ENCODE results near the gene MARK2. TPM values are rescaled to one million over a fixed set of nuclear protein-coding genes. Genes with fewer than 3 reads are reported as not detected.

MARK2 gene
- total and polyA plus RNA-seq, 10 of the 15 experiments (the other 5 are each of a cell fraction or from before 2014, with no cell fraction given) = 0.19 to 29.5 (median 13.2) TPM

GRCh38 chr11:63920939-63921417 is 82.1 kb downstream of the MARK2 start:
- ChIA-PET CTCF (interaction anchor here (0.7 to 3.9 kb wide), 12 partner anchors 8 to 96 kb away, joined by 3 to 34 read pairs (median 4); partner anchors contain the start of gene MARK2), SMC1A (ENCODE audit: uncharacterized antibody, unreplicated experiment) (interaction anchor here (0.9 to 1.0 kb wide), 2 partner anchors 13 to 84 kb away, joined by 3 to 8 read pairs; no protein-coding TSS in a partner anchor), RAD21 (ENCODE audit: unreplicated experiment) (interaction anchor here (0.9 to 1.3 kb wide), 2 partner anchors 25 to 84 kb away, joined by 3 to 6 read pairs; no protein-coding TSS in a partner anchor), POLR2A (no interaction called here)
- no peak for FAIRE-seq
- BruUV-seq (replicated peaks) = no TSS peak
- H3K4me1 ChIP-seq (ENCODE audit: control insufficient read depth, insufficient read depth, low read length) = peaks cover 10% of the 10 kb centered on the region
- in situ Hi-C loops (cut with MboI) = no loop called here
- no peak overlapping the region for H3K27ac ChIP-seq (ENCODE audit: control insufficient read depth, insufficient read depth)
- ATAC-seq = peak; percentile 37
- WGBS (ENCODE audit: insufficient coverage, insufficient replicate concordance, low lambda C conversion rate, missing lambda C conversion rate) = 45% methylated on average over 14 of the region's 14 CpGs
- H3K36me3 ChIP-seq (ENCODE audit: control insufficient read depth in 2 of 2, insufficient read depth in 2 of 2, low read length in 1 of 2) = no peaks in the 10 kb centered on the region
- H3K4me3 ChIP-seq = no peak overlapping the region
- H3K27me3 ChIP-seq (replicated peaks in 1 of 2; ENCODE audit: control insufficient read depth in 2 of 2, insufficient read depth in 2 of 2, low read length in 1 of 2) = peaks cover 0 to 3% of the 10 kb centered on the region in 2 experiments; a peak in 3 of 4 replicates
- intact Hi-C loops (cut with micrococcal nuclease; ENCODE audit: unreplicated experiment) = loop anchor here (1.0 kb wide), 1 partner anchor 84 kb away; no protein-coding TSS in a partner anchor
- H3K4me2 ChIP-seq (ENCODE audit: control insufficient read depth, insufficient read depth) = no peak overlapping the region
- DNase-seq (ENCODE audit: low read depth, low spot score) = no peak
- H3K79me2 ChIP-seq (ENCODE audit: control insufficient read depth, insufficient read depth, low read length) = no peaks in the 10 kb centered on the region
- H2AFZ ChIP-seq (ENCODE audit: control insufficient read depth, low read depth, low read length) = no peak overlapping the region
- no peaks in the 10 kb centered on the region for H3K9me3 ChIP-seq (replicated peaks; ENCODE audit: control insufficient read depth, insufficient read depth, low read length)
- no peak overlapping the region for H3K9ac ChIP-seq (ENCODE audit: control insufficient read depth, insufficient read depth, low read length)
- H4K20me1 ChIP-seq (ENCODE audit: control insufficient read depth, insufficient read depth) = no peaks in the 10 kb centered on the region
- TF ChIP-seq FOS (IDR thresholded peaks at IDR 0.05; ENCODE audit: borderline replicate concordance, extremely low read depth, insufficient read length) = no peak
- peak; percentile 52 to 67 (median 58) for TF ChIP-seq CTCF (IDR thresholded peaks at IDR 0.05 in 2 of 3, conservative IDR thresholded peaks at IDR 0.05 in 1 of 3; ENCODE audit: control insufficient read depth in 2 of 3, extremely low read depth in 1 of 3, insufficient read depth in 1 of 3, low read depth in 3 of 3, low read length in 3 of 3)
- no peak for TF ChIP-seq MTA2 (IDR thresholded peaks at IDR 0.05; ENCODE audit: low read depth)
- TF ChIP-seq RELA (IDR thresholded peaks at IDR 0.05; ENCODE audit: borderline replicate concordance, partially characterized antibody) = no peak
- 0 out of 2 replicates have a peak, but pooled peaks have one; percentile 29 for TF ChIP-seq YY1 (IDR thresholded peaks at IDR 0.05; ENCODE audit: low read depth, low read length)
- TF ChIP-seq BCLAF1 (IDR thresholded peaks at IDR 0.05) = no peak
- TF ChIP-seq CEBPB (IDR thresholded peaks at IDR 0.05; ENCODE audit: borderline replicate concordance in 1 of 2, low read depth in 2 of 2, low read length in 2 of 2) = no peak
- no peak for TF ChIP-seq MLLT1 (IDR thresholded peaks at IDR 0.05)
- 0 out of 4 replicates have a peak, but pooled peaks of 1 of the 2 experiments have one; percentile 6 for TF ChIP-seq BHLHE40 (IDR thresholded peaks at IDR 0.05; ENCODE audit: borderline replicate concordance in 1 of 2, low read depth in 2 of 2, low read length in 1 of 2)
- no peak for TF ChIP-seq PML (IDR thresholded peaks at IDR 0.05; ENCODE audit: low read length)
- no peak for TF ChIP-seq MAX (IDR thresholded peaks at IDR 0.05; ENCODE audit: low read depth, low read length)
- TF ChIP-seq TCF3 (IDR thresholded peaks at IDR 0.05; ENCODE audit: borderline replicate concordance, insufficient read depth, low read depth, low read length) = no peak
- no peak for TF ChIP-seq SRF (IDR thresholded peaks at IDR 0.05; ENCODE audit: low read depth in 2 of 2, low read length in 2 of 2)
- TF ChIP-seq MEF2A (IDR thresholded peaks at IDR 0.05; ENCODE audit: insufficient read depth, low read depth, low read length) = no peak
- TF ChIP-seq POLR2AphosphoS2 (IDR thresholded peaks at IDR 0.05; ENCODE audit: low read depth, low read length) = no peak
- no peak for TF ChIP-seq NBN (IDR thresholded peaks at IDR 0.05)
- 0 out of 2 replicates have a peak, but pooled peaks have one; percentile 31 for TF ChIP-seq EED (IDR thresholded peaks at IDR 0.05; ENCODE audit: low read depth)
- no peak for TF ChIP-seq TCF7 (IDR thresholded peaks at IDR 0.05; ENCODE audit: borderline replicate concordance)

All from GM12878 (cell line).